Endothelial cell of umbilical vein (primary cell): ENCODE data around the gene TECTB. TPM values are rescaled to one million over a fixed set of nuclear protein-coding genes. Genes with fewer than 3 reads are reported as not detected.

Experiments
- BruUV-seq: library from RNA; stranded (reverse); fragments of 400-500 nt; replicated peaks from 2 replicates; lab custom pipeline; 2021; lab: Mats Ljungman, UMichigan
- CTCF ChIA-PET: fragments of 300-600, 350-600 bp; sonication (Branson Sonifier 250); formaldehyde crosslinking; loops from one replicate; lab custom pipeline; 2021; ENCODE audit warnings: antibody characterized with exemption, inconsistent platforms; lab: Charles Lee
- POLR2A ChIA-PET: fragments of 300-600, 350-600 bp; sonication (Branson Sonifier 250); formaldehyde crosslinking; loops from one replicate; lab custom pipeline; 2021; ENCODE audit warnings: antibody characterized with exemption, inconsistent platforms; lab: Charles Lee
- DNase-seq: peaks from one replicate; pipeline ENCODE4 v3.0.0-alpha.2; 2011; ENCODE audit warnings: low read depth, low spot score
- FAIRE-seq: peaks from 2 replicates; lab custom pipeline; 2011; peaks lifted over from hg19 to GRCh38; lab: Jason Lieb, UNC
- H2AFZ ChIP-seq: 2 replicates; pipeline ENCODE4 v1.6.0; 2012; ENCODE audit warnings: low read depth, low read length, control low read depth, inconsistent platforms
- H3K27ac ChIP-seq: 2 replicates; pipeline ENCODE4 v1.5.1; 2011; ENCODE audit warnings: low read depth, mild to moderate bottlenecking, control low read depth, low read length, moderate library complexity; ENCODE audit not compliant: insufficient read depth
- H3K27me3 ChIP-seq, 2 experiments: 2 replicates each; pipeline versions ENCODE4 v1.6.0 to v1.6.1; 2011; ENCODE audit warnings: low read length in 2 of 2, mixed read lengths in 1 of 2; ENCODE audit not compliant: control insufficient read depth in 2 of 2, insufficient read depth in 2 of 2
- H3K36me3 ChIP-seq, 2 experiments: 2 replicates in 1 of 2; 3 replicates in 1 of 2; pipeline ENCODE4 v1.5.1; 2011; ENCODE audit warnings: low read length in 2 of 2, mild to moderate bottlenecking in 1 of 2, moderate library complexity in 1 of 2; ENCODE audit not compliant: control insufficient read depth in 2 of 2, insufficient read depth in 2 of 2; ENCODE audit errors: extremely low read depth in 1 of 2
- H3K4me1 ChIP-seq: 3 replicates; pipeline ENCODE4 v1.5.1; 2011; ENCODE audit warnings: mild to moderate bottlenecking, low read length; ENCODE audit not compliant: control insufficient read depth, insufficient read depth; ENCODE audit errors: extremely low read depth
- H3K4me2 ChIP-seq: 2 replicates; pipeline ENCODE4 v1.6.1; 2011; ENCODE audit warnings: low read length, control low read depth, mixed read lengths; ENCODE audit not compliant: insufficient read depth
- H3K4me3 ChIP-seq, 3 experiments: fragments of 200-600 bp in 1 of 3; sonication (generic), shearing (Covaris generic) in 1 of 3; replicated peaks in 1 of 3; 2 replicates each; pipeline ENCODE4 v1.5.1; 2011 to 2016; ENCODE audit warnings: control low read depth in 3 of 3, low read length in 3 of 3, mild to moderate bottlenecking in 2 of 3, inconsistent platforms in 1 of 3, low read depth in 1 of 3, moderate library complexity in 1 of 3; ENCODE audit not compliant: insufficient read depth in 1 of 3
- H3K79me2 ChIP-seq: 2 replicates; pipeline ENCODE4 v1.6.0; 2012; ENCODE audit warnings: low read length, inconsistent platforms; ENCODE audit not compliant: control insufficient read depth, insufficient read depth
- H3K9ac ChIP-seq: replicated peaks from 2 replicates; pipeline ENCODE3; 2011; ENCODE audit warnings: low read length, control low read depth; ENCODE audit not compliant: insufficient read depth; ENCODE audit errors: extremely low read depth
- H3K9me1 ChIP-seq: replicated peaks from 3 replicates; pipeline ENCODE4 v1.6.0; 2011; ENCODE audit warnings: mild to moderate bottlenecking, low read length; ENCODE audit not compliant: control insufficient read depth, insufficient read depth; ENCODE audit errors: extremely low read depth
- H3K9me3 ChIP-seq: replicated peaks from 2 replicates; pipeline ENCODE4 v1.5.1; 2012; ENCODE audit warnings: low read length, inconsistent platforms; ENCODE audit not compliant: control insufficient read depth, insufficient read depth
- H4K20me1 ChIP-seq: replicated peaks from 2 replicates; pipeline ENCODE3; 2011; ENCODE audit warnings: mild to moderate bottlenecking, low read length; ENCODE audit not compliant: control insufficient read depth, insufficient read depth; ENCODE audit errors: extremely low read depth
- EZH2 ChIP-seq: IDR thresholded peaks from 2 replicates; pipeline ENCODE4 v1.6.1; 2012; ENCODE audit warnings: borderline replicate concordance, low read depth, mild to moderate bottlenecking, moderate library complexity, low read length, inconsistent platforms; ENCODE audit not compliant: severe bottlenecking
- FOS ChIP-seq: IDR thresholded peaks from 2 replicates; pipeline ENCODE4 v1.6.1; 2011; ENCODE audit warnings: mild to moderate bottlenecking, low read length, moderate library complexity, borderline replicate concordance; ENCODE audit not compliant: insufficient read depth
- GATA2 ChIP-seq: IDR thresholded peaks from 2 replicates; pipeline ENCODE4 v1.7.0; 2011; ENCODE audit warnings: low read depth, mild to moderate bottlenecking, moderate library complexity, mixed read lengths, low read length; ENCODE audit not compliant: insufficient read length, insufficient read depth
- JUN ChIP-seq: IDR thresholded peaks from 2 replicates; pipeline ENCODE4 v1.6.1; 2011; ENCODE audit warnings: borderline replicate concordance, low read depth; ENCODE audit not compliant: insufficient read length, insufficient read depth
- MAX ChIP-seq: IDR thresholded peaks from 2 replicates; pipeline ENCODE4 v1.6.1; 2011; ENCODE audit not compliant: insufficient read depth, insufficient read length
- MYC ChIP-seq: IDR thresholded peaks from one replicate; pipeline ENCODE4 v1.6.1; 2011; ENCODE audit warnings: mild to moderate bottlenecking, low read depth, low read length
- POLR2A ChIP-seq: IDR thresholded peaks from 2 replicates; pipeline ENCODE4 v1.6.1; 2012; ENCODE audit warnings: low read depth, mild to moderate bottlenecking, control low read depth, low read length
- POLR2AphosphoS5 ChIP-seq: IDR thresholded peaks from 2 replicates; pipeline ENCODE4 v1.6.1; 2012; ENCODE audit warnings: low read depth, mild to moderate bottlenecking, control low read depth, low read length, moderate library complexity; ENCODE audit not compliant: insufficient read depth
- dilution Hi-C: fragments of 300-500 bp; cut with MboI; formaldehyde crosslinking; loops from one replicate; pipeline ENCODE4 v1.15.0; 2019; ENCODE audit warnings: low sequenced_read_pairs; ENCODE audit not compliant: extremely low pct_ligation_motif_present
- intact Hi-C: fragments of 100-400 bp; cut with micrococcal nuclease; formaldehyde crosslinking; loops from one replicate; pipeline ENCODE4 v1.10.0; 2022
- polyA plus RNA-seq, 4 experiments: library from polyadenylated mRNA; depleted of rRNA in 3 of 4; stranded (reverse) in 3 of 4; unstranded in 1 of 4; fragments of >200 nt; gene quantifications; 2 replicates each; pipeline versions ENCODE4 v1.2.1 to v1.2.3, GENCODE V29; 2011 to 2012; ENCODE audit warnings: missing spikeins in 1 of 4
- total RNA-seq: library from RNA; stranded (reverse); gene quantifications from 2 replicates; pipeline ENCODE4 v1.2.3, GENCODE V29; 2021
- TF ChIP-seq, protein P1 (sequence below), 2 donors: IDR thresholded peaks; 1 replicate in 1 of 2; 2 replicates in 1 of 2; pipeline ENCODE4 v1.5.1; 2011; ENCODE audit warnings: low read length in 2 of 2, mild to moderate bottlenecking in 2 of 2, moderate library complexity in 2 of 2, control low read depth in 1 of 2, inconsistent platforms in 1 of 2, low read depth in 1 of 2; ENCODE audit not compliant: insufficient read depth in 1 of 2; ENCODE audit errors: extremely low read depth in 1 of 2

The TECTB gene
- total and polyA plus RNA-seq, 2 donors (not counting 3 experiments of a cell fraction or from before 2014, with no cell fraction given), result not detected

GRCh38 chr10:112290054-112290373 lies 6.8 kb downstream of the TECTB start:
- FAIRE-seq, result no peak
- no peaks in the 10 kb centered on the region for H3K4me1 ChIP-seq
- dilution Hi-C loops, result no loop called here
- no peak overlapping the region for H3K4me3 ChIP-seq
- CTCF ChIA-PET, result interaction anchor here (1.3 kb wide), 1 partner anchor 145 kb away, joined by 3 read pairs; no protein-coding TSS in a partner anchor
- H3K36me3 ChIP-seq, result no peaks in the 10 kb centered on the region
- H3K9me3 ChIP-seq, result no peaks in the 10 kb centered on the region
- intact Hi-C loops, result no loop called here
- no peaks in the 10 kb centered on the region for H3K27me3 ChIP-seq
- no peak overlapping the region for H2AFZ ChIP-seq
- POLR2A ChIA-PET, result no interaction called here
- no peak overlapping the region for H3K9ac ChIP-seq
- TF ChIP-seq MYC, result no peak
- no peak for TF ChIP-seq POLR2A
- TF ChIP-seq, protein P1, sequence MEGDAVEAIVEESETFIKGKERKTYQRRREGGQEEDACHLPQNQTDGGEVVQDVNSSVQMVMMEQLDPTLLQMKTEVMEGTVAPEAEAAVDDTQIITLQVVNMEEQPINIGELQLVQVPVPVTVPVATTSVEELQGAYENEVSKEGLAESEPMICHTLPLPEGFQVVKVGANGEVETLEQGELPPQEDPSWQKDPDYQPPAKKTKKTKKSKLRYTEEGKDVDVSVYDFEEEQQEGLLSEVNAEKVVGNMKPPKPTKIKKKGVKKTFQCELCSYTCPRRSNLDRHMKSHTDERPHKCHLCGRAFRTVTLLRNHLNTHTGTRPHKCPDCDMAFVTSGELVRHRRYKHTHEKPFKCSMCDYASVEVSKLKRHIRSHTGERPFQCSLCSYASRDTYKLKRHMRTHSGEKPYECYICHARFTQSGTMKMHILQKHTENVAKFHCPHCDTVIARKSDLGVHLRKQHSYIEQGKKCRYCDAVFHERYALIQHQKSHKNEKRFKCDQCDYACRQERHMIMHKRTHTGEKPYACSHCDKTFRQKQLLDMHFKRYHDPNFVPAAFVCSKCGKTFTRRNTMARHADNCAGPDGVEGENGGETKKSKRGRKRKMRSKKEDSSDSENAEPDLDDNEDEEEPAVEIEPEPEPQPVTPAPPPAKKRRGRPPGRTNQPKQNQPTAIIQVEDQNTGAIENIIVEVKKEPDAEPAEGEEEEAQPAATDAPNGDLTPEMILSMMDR (IDR thresholded peaks at IDR 0.05; ENCODE audit: extremely low read depth in 1 of 2, insufficient read depth in 1 of 2, low read depth in 1 of 2, low read length in 2 of 2), result no peak
- no peak for TF ChIP-seq JUN
- TF ChIP-seq EZH2, result no peak
- no peak for TF ChIP-seq POLR2AphosphoS5
- no peaks in the 10 kb centered on the region for H3K79me2 ChIP-seq
- H3K4me2 ChIP-seq, result no peak overlapping the region
- no peaks in the 10 kb centered on the region for H3K9me1 ChIP-seq
- no peak for DNase-seq
- no peak overlapping the region for H3K27ac ChIP-seq
- H4K20me1 ChIP-seq, result no peaks in the 10 kb centered on the region
- no TSS peak for BruUV-seq

DNA sequence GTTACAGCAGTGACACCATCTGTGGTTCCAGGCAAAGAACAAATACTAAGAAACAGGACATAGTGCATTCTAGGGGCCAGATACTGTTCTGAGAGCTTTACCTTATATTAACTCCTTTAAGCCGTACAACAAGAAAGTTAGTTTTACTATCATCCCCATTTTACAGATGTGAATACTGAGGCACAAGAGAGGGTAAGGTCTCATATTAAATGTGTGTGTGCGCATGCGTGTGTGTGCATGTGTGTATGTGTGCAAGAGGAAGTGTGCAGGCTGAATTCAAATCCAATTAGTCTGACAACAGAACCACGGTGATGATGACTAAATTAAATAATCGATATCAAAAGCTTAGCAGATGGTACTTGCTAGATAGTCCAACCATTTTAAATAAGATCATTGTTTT lies 11.0 kb downstream of the TECTB start:
- Histone ChIP-seq H3K79me2 (no peaks in the 10 kb centered on the region), H3K9me3 (no peaks in the 10 kb centered on the region), H3K4me3 (no peak overlapping the region), H2AFZ (no peak overlapping the region), H3K27me3 (peaks cover 0 to 3% of the 10 kb centered on the region in 2 experiments), H3K4me1 (no peaks in the 10 kb centered on the region), H3K36me3 (no peaks in the 10 kb centered on the region), H3K27ac (no peak overlapping the region), H3K9ac (no peak overlapping the region), H3K9me1 (no peaks in the 10 kb centered on the region), H3K4me2 (no peak overlapping the region), H4K20me1 (no peaks in the 10 kb centered on the region)
- no TSS peak for BruUV-seq
- intact Hi-C loops, result no loop called here
- dilution Hi-C loops, result no loop called here
- no peak for FAIRE-seq
- TF ChIP-seq FOS (no peak), GATA2 (no peak), MYC (no peak), JUN (no peak), MAX (no peak), POLR2AphosphoS5 (no peak), EZH2 (no peak), POLR2A (no peak)
- TF ChIP-seq, protein P1 (IDR thresholded peaks at IDR 0.05; ENCODE audit: extremely low read depth in 1 of 2, insufficient read depth in 1 of 2, low read depth in 1 of 2, low read length in 2 of 2), result no peak
- POLR2A ChIA-PET, result no interaction called here
- no peak for DNase-seq
- CTCF ChIA-PET, result interaction anchor here (1.1 to 1.4 kb wide), 4 partner anchors 13 to 157 kb away, joined by 3 to 6 read pairs (median 4); no protein-coding TSS in a partner anchor
